ENCODE results near the gene SETD2. TPM values are rescaled to one million over a fixed set of nuclear protein-coding genes. Genes with fewer than 3 reads are reported as not detected.

The SETD2 gene
- total and polyA plus RNA-seq, 2 donors from 2014 or later: 10.5 to 49.9 TPM

DNA sequence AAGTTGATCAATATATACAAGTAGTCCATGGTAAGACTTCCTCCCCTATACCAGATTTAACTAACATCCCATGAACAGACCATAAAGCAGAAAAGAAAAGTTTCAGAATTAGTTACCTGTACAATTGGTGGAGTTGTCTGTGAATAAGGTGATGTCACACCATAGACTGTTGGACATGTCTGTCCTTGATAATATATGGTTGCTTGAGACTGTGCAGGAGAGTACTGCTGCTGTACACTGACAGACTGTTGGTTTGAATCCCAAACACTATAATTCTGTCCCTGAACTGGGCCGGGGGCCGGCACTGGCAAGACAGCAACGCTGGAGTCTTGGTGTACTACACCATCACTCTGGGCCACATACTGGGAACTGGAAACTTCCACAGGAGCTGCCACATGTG is 107.2 kb downstream of the SETD2 start:
- H3K4me1 ChIP-seq (ENCODE audit: control insufficient read depth in 2 of 3, insufficient read depth in 2 of 3, low read depth in 1 of 3, low read length in 3 of 3): peaks cover 0 to 2% (median 0%) of the 10 kb centered on the region in 3 donors
- H3K4me3 ChIP-seq (ENCODE audit: low read length in 3 of 3): no peak overlapping the region
- FAIRE-seq: no peak
- H3K27me3 ChIP-seq (ENCODE audit: control insufficient read depth, insufficient read depth, low read length): no peaks in the 10 kb centered on the region
- no peak overlapping the region for H3K9ac ChIP-seq (ENCODE audit: low read length in 3 of 3)
- intact Hi-C loops (cut with DNase I): no loop called here
- no peaks in the 10 kb centered on the region for H3K9me3 ChIP-seq (ENCODE audit: control insufficient read depth in 2 of 3, insufficient read depth in 1 of 3, low read length in 3 of 3)
- TF ChIP-seq, protein P1, sequence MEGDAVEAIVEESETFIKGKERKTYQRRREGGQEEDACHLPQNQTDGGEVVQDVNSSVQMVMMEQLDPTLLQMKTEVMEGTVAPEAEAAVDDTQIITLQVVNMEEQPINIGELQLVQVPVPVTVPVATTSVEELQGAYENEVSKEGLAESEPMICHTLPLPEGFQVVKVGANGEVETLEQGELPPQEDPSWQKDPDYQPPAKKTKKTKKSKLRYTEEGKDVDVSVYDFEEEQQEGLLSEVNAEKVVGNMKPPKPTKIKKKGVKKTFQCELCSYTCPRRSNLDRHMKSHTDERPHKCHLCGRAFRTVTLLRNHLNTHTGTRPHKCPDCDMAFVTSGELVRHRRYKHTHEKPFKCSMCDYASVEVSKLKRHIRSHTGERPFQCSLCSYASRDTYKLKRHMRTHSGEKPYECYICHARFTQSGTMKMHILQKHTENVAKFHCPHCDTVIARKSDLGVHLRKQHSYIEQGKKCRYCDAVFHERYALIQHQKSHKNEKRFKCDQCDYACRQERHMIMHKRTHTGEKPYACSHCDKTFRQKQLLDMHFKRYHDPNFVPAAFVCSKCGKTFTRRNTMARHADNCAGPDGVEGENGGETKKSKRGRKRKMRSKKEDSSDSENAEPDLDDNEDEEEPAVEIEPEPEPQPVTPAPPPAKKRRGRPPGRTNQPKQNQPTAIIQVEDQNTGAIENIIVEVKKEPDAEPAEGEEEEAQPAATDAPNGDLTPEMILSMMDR (IDR thresholded peaks at IDR 0.05; ENCODE audit: borderline replicate concordance, extremely low read depth, insufficient read depth): no peak
- no peak for DNase-seq
- H3K27ac ChIP-seq (ENCODE audit: low read depth in 2 of 2, low read length in 2 of 2): no peak overlapping the region
- peaks cover 0 to 14% (median 6%) of the 10 kb centered on the region in 3 donors for H3K36me3 ChIP-seq (ENCODE audit: control insufficient read depth in 2 of 3, insufficient read depth in 3 of 3, low read length in 3 of 3)

DNA sequence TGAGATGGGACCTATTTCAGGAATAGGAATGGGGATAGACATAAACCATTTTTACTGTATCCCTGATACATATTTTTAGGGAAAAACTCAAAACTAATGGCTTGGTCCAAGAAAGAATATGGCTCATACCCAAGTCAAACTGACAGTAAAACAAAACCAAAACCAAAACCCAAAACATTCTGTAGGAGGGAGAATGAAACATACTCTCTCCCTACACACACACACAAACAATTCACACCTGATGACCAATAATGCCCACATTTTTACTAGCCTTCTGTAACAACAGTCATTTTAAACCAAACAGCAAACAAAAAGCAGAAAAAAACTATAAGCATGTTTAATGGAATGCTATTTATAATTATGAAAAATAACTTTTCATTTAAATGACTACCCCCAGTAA is 109.5 kb downstream of the SETD2 start:
- intact Hi-C loops (cut with DNase I): no loop called here

DNA sequence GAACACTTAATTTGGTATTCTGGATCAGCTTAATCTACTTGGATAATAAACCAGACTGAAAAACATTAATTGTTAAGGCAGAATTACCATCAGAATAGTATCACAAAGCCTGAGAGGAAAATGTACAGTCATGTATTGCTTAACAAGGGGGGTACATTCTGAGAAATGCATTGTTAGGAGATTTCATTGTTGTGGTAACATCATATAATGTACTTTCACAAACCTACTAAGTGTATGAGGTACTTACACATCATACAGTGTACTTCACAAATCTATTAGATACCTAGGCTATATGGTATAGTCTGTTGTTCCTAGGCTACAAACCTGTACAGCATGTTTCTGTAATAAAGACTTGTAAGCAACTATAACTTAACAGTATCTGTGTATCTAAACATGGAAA is 116.2 kb downstream of the SETD2 start:
- no peaks in the 10 kb centered on the region for H3K27me3 ChIP-seq (ENCODE audit: control insufficient read depth, insufficient read depth, low read length)
- no peak for DNase-seq
- no peak overlapping the region for H3K4me3 ChIP-seq (ENCODE audit: low read length in 3 of 3)
- intact Hi-C loops (cut with DNase I): no loop called here
- H3K9me3 ChIP-seq (ENCODE audit: control insufficient read depth in 2 of 3, insufficient read depth in 1 of 3, low read length in 3 of 3): no peaks in the 10 kb centered on the region
- TF ChIP-seq, protein P1 (IDR thresholded peaks at IDR 0.05; ENCODE audit: borderline replicate concordance, extremely low read depth, insufficient read depth): no peak
- no peaks in the 10 kb centered on the region for H3K4me1 ChIP-seq (ENCODE audit: control insufficient read depth in 2 of 3, insufficient read depth in 2 of 3, low read depth in 1 of 3, low read length in 3 of 3)
- FAIRE-seq: no peak
- H3K36me3 ChIP-seq (ENCODE audit: control insufficient read depth in 2 of 3, insufficient read depth in 3 of 3, low read length in 3 of 3): peaks cover 0 to 3% (median 0%) of the 10 kb centered on the region in 3 donors
- H3K9ac ChIP-seq (ENCODE audit: low read length in 3 of 3): no peak overlapping the region
- H3K27ac ChIP-seq (ENCODE audit: low read depth in 2 of 2, low read length in 2 of 2): no peak overlapping the region

More for the DNA sequence above, 109.5 kb downstream of the SETD2 start:
- H3K4me3 ChIP-seq (ENCODE audit: low read length in 3 of 3): no peak overlapping the region
- no peak for DNase-seq
- H3K9me3 ChIP-seq (ENCODE audit: control insufficient read depth in 2 of 3, insufficient read depth in 1 of 3, low read length in 3 of 3): no peaks in the 10 kb centered on the region
- H3K9ac ChIP-seq (ENCODE audit: low read length in 3 of 3): no peak overlapping the region
- no peak for FAIRE-seq
- no peak overlapping the region for H3K27ac ChIP-seq (ENCODE audit: low read depth in 2 of 2, low read length in 2 of 2)
- H3K27me3 ChIP-seq (ENCODE audit: control insufficient read depth, insufficient read depth, low read length): no peaks in the 10 kb centered on the region
- H3K4me1 ChIP-seq (ENCODE audit: control insufficient read depth in 2 of 3, insufficient read depth in 2 of 3, low read depth in 1 of 3, low read length in 3 of 3): peaks cover 0 to 2% (median 0%) of the 10 kb centered on the region in 3 donors
- H3K36me3 ChIP-seq (ENCODE audit: control insufficient read depth in 2 of 3, insufficient read depth in 3 of 3, low read length in 3 of 3): peaks cover 0 to 14% (median 4%) of the 10 kb centered on the region in 3 donors
- TF ChIP-seq, protein P1 (IDR thresholded peaks at IDR 0.05; ENCODE audit: borderline replicate concordance, extremely low read depth, insufficient read depth): no peak

DNA sequence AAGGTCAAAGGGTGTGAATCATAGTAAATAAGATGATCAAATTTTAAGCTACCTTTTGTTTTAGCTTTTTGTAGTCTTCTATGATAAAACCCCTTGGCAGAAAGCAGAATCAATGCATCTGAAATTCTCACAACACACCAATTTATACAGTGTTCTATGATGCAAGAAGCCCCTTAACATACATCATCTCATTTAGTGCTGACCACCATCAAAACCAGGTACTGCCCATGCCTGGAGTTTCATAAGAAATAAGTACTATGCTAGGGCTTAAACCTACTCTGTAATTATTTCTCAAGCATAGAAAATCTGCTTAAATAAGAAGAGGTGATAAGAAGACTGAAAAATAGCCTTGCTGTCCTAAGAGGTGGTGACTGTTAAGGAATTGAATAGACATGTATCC is 116.8 kb downstream of the SETD2 start:
- H3K27ac ChIP-seq (ENCODE audit: low read depth in 2 of 2, low read length in 2 of 2): no peak overlapping the region
- no peak for FAIRE-seq

More for the DNA sequence above, 116.8 kb downstream of the SETD2 start:
- peaks cover 0 to 8% (median 0%) of the 10 kb centered on the region in 3 donors for H3K36me3 ChIP-seq (ENCODE audit: control insufficient read depth in 2 of 3, insufficient read depth in 3 of 3, low read length in 3 of 3)
- H3K9me3 ChIP-seq (ENCODE audit: control insufficient read depth in 2 of 3, insufficient read depth in 1 of 3, low read length in 3 of 3): no peaks in the 10 kb centered on the region
- TF ChIP-seq, protein P1 (IDR thresholded peaks at IDR 0.05; ENCODE audit: borderline replicate concordance, extremely low read depth, insufficient read depth): no peak
- no peak overlapping the region for H3K4me3 ChIP-seq (ENCODE audit: low read length in 3 of 3)
- H3K9ac ChIP-seq (ENCODE audit: low read length in 3 of 3): no peak overlapping the region
- no peaks in the 10 kb centered on the region for H3K27me3 ChIP-seq (ENCODE audit: control insufficient read depth, insufficient read depth, low read length)
- intact Hi-C loops (cut with DNase I): no loop called here
- no peaks in the 10 kb centered on the region for H3K4me1 ChIP-seq (ENCODE audit: control insufficient read depth in 2 of 3, insufficient read depth in 2 of 3, low read depth in 1 of 3, low read length in 3 of 3)
- DNase-seq: no peak

All from kidney (tissue), 14 donors.